ENCODE results near the gene SSR2.
A peak's percentile ranks its signal among the peaks of the same experiment; 100 is the strongest.

SSR2 gene

DNA sequence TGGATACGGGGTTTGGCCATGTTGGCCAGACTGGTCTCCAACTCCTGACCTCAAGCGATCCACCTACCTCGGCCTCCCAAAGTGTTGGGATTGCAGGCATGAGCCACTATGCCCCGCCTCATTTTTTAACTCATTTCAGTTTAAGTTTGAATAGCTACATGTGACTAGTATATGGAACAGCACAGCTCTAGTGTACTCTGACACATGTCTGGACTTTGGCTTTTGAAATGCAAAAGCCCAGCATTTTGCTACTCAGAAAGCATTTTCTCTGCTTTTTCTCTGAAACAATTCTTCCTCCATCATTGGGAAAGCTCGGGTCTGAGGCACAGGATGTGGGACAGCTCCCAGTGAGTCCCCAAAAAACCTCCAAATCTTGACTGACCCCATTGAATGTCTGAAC is 4.0 kb upstream of the SSR2 start:
- no peak for TF ChIP-seq CTCF (IDR thresholded peaks at IDR 0.05; ENCODE audit: extremely low read depth, insufficient read depth, missing control alignments)
- in situ Hi-C loops (cut with MboI; ENCODE audit: low pct_unique_long_range_greater_than_20kb, low sequenced_read_pairs, unreplicated experiment) = no loop called here
- DNase-seq (ENCODE audit: low spot score) = no peak

GRCh38 chr1:156021954-156022353 is 1.2 kb upstream of the SSR2 start:
- in situ Hi-C loops (cut with MboI; ENCODE audit: low pct_unique_long_range_greater_than_20kb, low sequenced_read_pairs, unreplicated experiment) = no loop called here
- no peak for TF ChIP-seq CTCF (IDR thresholded peaks at IDR 0.05; ENCODE audit: extremely low read depth, insufficient read depth, missing control alignments)

DNA sequence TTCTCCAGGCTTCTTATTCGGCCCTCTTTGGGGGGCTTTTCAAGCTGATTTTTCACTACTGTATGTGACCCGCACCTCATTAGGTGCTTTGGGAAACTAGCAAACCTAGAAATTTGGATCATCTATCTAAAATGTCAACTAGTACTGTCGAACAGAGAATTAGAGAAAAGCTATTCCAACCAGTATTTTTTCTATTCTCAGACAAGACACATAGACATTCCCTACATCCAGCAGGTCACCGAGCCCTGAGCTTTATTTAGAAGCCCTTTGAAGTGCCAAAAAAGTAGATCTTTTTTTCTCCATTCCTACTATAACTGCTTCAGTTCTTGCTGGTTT is 310 bp upstream of the SSR2 start:
- in situ Hi-C loops (cut with MboI; ENCODE audit: low pct_unique_long_range_greater_than_20kb, low sequenced_read_pairs, unreplicated experiment) = no loop called here
- TF ChIP-seq CTCF (IDR thresholded peaks at IDR 0.05; ENCODE audit: extremely low read depth, insufficient read depth, missing control alignments) = no peak
- no peak for DNase-seq (ENCODE audit: low spot score)

More at GRCh38 chr1:156021954-156022353, 1.2 kb upstream of the SSR2 start:
- no peak for DNase-seq (ENCODE audit: low spot score)

DNA sequence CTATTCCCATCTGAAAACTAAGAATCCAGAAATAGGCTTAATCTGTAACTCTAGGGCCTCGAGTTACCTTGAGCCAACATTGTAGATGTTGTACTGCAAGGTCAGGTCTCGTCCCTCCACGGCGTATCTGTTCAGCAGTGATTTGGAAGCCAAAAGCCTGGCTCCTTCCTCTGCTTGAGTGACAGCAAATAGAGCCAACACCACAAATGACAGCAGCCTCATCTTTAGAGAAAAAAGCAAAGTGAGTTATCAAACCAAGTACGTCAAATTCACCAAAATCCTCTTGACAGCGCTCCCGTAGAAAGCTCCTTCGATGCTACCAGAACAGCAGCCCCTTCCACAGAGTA is 832 bp downstream of the SSR2 start:
- no peak for TF ChIP-seq CTCF (IDR thresholded peaks at IDR 0.05; ENCODE audit: extremely low read depth, insufficient read depth, missing control alignments)
- in situ Hi-C loops (cut with MboI; ENCODE audit: low pct_unique_long_range_greater_than_20kb, low sequenced_read_pairs, unreplicated experiment) = no loop called here
- no peak for DNase-seq (ENCODE audit: low spot score)

DNA sequence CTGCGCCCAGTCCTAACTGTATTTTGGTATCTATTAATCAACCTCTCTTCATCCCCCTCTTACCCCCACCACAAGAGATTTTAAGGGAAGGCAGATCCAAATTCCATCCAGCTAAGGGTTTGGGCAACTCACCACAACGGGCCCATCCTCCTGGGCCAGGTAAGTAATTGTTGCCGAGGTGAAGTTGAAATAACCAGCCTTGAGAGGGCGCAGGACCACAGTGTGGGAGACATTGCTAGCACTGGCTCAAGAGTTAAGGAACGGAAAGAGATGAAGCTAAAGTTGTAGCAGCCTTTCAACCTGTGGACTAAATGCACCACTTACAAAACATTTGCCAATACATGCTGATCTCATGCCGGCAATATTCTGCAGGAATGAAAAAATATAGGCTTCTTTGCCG is 5.9 kb downstream of the SSR2 start:
- no peak for TF ChIP-seq CTCF (IDR thresholded peaks at IDR 0.05; ENCODE audit: extremely low read depth, insufficient read depth, missing control alignments)
- no peak for DNase-seq (ENCODE audit: low spot score)
- in situ Hi-C loops (cut with MboI; ENCODE audit: low pct_unique_long_range_greater_than_20kb, low sequenced_read_pairs, unreplicated experiment) = no loop called here

GRCh38 chr1:156012051-156012817 is 8.5 kb downstream of the SSR2 start:
- no peak for TF ChIP-seq CTCF (IDR thresholded peaks at IDR 0.05; ENCODE audit: extremely low read depth, insufficient read depth, missing control alignments)
- in situ Hi-C loops (cut with MboI; ENCODE audit: low pct_unique_long_range_greater_than_20kb, low sequenced_read_pairs, unreplicated experiment) = no loop called here
- peak; percentile 77 for DNase-seq (ENCODE audit: low spot score)
